NCI-H2196 (cell line): ENCODE measurements around the gene SSBP2.
"Not testable (repeated sequence)": the region's sequence is repeated elsewhere in the genome, so short reads cannot be mapped to it uniquely, and the experiment has no call there.

Source experiments
- DNase-seq: peaks from one replicate; lab custom pipeline; 2025; ENCODE audit not compliant: unreplicated experiment; lab: John Stamatoyannopoulos, UW

Gene SSBP2

DNA sequence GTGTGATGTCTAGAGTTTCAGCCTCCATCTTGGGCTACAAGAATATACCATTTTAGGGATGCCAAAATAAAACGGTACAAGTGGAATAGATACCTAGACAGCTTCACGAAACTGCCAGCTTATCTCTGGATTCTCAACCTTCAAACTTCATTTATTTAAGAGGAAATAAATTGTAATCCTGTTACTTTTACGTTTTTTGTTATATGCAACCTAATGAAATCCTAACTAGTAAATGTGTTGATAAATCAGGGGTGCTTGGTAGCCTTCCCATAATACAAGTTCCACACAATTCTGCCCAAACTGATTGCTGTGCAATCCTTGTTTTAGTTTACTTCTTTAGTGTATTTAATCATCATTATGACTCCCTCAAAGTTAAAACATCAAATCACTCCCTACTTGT lies 75.5 kb downstream of the SSBP2 start:
- no peak for DNase-seq

DNA sequence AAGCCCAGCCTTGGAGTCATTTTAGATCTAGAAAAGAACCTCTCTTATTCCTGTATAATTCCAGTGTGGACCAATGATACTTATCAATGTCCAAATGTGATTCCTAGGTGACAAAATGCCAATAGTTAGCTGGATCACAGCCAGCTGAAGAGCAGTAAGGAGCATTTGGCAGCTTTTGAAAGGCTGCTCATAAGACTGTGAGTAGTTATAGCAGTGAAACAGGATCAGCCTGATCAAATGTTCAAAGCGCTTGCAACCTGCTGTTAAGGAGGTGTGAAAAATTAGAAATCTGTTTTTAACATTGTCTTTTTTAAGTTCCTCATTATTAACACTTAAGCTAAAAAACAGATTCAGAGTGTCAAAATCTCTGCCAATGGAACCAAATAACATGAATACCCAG lies 85.1 kb downstream of the SSBP2 start:
- no peak for DNase-seq

DNA sequence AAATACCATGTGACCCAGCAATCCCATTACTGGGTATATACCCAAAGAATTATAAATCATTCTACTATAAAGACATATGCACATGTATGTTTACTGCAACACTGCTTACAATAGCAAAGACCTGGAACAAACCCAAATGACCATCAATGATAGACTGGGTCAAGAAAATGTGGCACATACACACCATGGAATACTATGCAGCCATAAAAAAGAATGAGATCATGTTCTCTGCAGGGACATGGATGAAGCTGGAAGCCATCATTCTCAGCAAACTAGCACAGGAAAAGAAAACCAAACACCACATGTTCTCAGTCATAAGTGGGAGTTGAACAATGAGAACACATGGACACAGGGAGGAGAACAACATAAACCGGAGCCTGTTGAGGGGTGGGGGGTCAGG lies 90.3 kb downstream of the SSBP2 start:
- DNase-seq: not testable (repeated sequence)

DNA sequence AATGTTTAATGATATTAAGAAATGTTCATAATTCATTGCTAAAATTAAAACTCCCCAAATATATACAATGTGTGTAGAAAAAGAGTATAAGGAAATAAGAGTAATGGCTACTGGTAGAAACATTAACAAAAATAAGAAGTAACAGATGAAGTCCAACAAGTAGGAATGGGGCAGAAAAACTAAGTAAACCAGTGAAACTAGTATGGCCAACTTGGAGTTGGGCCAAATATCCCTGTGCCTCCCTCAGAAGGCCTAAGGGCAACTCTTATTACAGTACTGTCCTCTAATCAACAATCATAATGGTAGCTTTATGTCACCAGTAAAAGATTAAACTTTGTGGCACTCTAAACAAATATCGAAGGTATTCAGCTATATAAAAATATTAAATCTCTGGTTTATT lies 93.5 kb downstream of the SSBP2 start:
- DNase-seq: no peak

DNA sequence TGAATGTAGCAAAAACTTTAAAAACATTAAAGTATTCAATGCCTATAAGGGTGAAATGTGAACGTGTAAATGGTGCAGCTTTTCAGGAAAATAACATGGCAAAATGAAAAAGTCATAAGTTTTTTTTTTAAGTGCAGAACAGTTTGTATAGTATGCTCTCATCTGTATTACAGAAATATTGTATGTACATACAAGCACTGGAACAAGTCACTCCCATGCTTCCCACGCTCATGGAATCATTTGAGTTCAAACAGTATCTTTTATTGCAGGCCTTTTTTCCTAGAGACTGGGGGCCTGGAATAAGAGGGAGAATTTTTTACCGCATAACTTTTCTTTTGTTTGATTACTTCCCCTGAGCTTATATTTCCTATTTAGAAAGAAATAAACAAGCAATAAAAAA lies 94.1 kb downstream of the SSBP2 start:
- no peak for DNase-seq

DNA sequence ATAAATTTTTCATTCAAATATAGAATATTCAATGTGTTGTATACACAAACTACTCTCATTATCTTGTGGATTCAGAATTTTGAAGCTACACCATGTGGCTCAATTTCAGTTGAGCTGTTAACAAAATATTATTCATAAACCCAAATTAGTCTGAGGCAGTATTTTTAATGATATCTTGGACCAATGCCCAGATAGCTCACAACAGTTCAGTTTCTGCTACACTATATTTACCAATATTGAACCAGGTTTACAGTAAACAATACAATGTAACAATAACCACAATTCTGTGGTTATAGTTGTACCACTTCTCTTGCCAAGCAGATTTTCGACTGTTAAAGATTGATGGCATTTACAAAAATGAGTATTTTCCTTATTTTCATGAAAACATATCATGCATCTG lies 99.9 kb downstream of the SSBP2 start:
- DNase-seq: no peak

DNA sequence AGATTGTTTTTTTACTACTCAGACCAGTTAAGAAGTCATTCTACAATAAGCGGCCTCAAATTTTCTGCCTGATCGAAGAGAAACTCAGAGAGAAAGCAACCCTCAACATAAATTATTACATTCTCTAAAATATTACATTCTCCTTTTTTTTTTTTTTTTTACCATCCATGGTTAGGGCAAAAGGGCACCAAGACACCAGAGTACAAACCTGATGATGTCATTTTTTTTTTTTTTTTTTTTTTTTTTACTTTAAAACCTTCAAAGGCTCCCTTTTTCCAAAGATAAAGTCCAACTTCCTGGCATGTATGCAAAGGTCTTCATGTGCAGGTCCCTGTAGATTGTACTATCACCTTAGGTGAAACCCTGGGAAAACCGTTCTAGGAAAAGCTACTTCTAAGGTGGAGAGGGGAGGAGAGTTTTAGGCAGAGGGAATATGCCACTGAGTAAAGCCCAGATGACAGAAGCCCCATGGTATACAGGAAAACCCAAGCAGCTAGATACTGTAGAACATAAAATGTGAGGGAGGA lies 104.4 kb downstream of the SSBP2 start:
- no peak for DNase-seq

DNA sequence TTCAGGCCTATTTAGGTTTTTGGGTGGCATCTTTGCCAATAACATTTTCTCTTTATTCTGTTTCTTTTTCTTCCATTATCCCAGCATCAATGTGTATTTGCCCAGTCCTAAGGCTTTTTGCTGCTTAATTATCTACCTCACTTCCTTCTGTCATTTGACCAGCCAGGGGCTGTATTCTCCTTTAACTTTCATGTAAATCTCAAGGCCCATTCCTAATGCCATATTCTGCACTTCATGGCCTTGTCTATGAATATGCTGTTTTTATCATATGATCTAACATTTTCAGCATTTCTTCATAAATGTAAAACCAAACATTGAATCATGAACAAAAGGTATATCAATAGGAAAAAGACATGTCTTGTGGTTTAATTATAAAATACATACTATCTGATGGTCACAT lies 108.7 kb downstream of the SSBP2 start:
- DNase-seq: no peak

DNA sequence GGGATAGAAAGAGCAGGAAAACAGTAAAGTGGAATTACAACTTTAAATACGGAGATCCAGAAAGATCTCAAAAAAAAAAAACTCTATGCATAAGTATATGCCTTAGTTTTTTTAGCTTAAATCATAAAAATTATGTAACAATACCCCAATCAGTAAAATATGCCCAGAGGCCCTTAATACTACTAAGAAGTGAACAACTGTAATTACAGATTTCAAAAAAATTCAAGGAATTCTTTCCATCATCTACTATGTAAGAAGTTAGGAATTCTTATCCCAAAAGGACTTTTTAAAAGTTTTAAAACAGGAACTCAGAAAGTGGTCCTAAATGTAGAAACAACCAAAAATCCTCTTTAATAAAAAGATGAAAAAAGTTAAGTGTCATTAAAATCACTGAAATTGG lies 111.3 kb downstream of the SSBP2 start:
- no peak for DNase-seq

DNA sequence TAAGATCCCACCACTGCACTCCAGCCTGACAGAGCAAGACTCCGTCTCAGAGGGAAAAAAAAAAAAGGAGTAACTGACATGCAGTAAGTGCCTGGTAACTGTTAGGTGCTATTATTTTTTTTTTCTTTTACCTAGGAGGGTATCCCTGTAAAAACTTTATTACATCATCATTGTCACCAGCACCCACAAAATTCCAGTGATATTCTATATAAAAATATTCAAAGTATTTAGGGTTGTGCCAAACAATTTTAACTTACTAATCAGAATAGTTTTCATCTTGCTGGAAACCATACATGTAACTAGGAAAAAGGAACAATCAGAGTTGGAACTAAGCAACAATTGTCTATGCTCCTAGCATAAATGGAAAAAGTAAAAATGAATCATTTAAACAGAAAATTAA lies 112.4 kb downstream of the SSBP2 start:
- DNase-seq: no peak

DNA sequence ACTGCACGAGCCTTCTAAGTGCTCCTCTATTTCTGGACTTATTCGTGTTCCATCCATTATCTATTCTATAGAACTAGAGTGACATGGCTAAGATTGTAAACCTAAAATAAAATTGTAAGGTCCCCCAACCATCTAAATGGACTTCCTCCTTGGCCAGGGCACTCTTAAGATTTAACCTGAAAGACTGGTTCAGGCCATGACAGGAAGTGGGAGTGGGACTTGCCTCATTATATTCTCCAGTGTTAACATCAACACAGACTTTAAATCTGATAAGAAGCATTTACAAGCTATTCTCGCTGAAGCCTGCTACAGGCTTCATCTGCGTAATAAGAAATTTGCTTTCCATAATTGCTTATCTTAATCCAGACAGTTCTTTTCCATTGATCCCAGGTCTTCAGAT lies 117.0 kb downstream of the SSBP2 start:
- no peak for DNase-seq

DNA sequence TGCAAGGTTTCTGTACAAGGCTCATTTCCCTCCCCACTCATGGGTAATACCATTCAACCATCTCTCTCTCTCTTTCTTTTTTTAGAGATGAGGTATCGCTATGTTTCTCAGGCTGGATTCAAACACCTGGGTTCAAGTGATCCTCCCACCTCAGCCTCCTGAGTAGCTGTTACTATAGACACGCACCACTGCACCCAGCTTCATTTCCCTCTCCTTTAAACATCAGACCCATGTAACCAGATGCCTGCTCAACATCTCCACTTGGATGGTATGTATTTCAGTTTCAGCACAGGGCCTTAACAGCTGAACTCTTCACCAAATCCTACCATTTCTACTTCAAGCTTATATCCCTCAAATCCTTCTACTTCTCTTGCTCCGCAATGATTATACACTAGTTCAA lies 117.4 kb downstream of the SSBP2 start:
- no peak for DNase-seq

DNA sequence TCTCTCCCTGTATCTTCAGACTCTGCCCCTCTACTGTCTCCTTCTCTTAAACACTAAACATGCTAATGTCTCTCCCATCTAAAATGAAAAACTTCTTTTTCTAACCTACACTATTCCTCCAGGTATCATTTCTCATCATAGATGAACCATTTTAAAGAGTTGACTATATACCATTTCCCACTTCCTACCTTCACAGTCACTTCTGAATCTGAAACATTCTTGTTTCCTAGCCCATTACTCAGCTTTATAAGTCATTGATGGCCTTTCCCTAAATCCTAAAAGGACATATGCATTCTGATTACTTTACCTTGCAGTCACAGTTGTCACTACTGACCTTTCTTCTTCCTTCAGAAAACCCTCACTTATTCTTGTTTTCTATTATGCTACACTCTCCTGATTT lies 118.2 kb downstream of the SSBP2 start:
- no peak for DNase-seq

DNA sequence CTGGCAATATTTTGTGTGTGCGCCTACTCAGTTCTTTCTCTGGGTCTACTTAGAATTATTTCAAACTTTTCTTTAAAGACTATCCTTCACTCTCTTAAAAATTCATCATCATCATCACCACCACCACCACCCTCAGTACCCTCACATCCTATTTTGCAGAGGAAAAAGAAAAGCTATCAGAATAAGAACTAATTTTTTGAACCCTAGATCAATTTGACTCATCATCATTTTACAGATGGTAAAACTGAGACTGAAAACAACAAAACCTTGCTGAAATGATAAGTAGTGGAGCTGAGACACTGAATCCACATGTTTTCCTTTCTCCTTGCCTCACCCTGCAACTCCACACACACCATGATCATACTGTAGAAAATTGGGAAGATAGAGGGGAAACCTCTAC lies 119.3 kb downstream of the SSBP2 start:
- no peak for DNase-seq

DNA sequence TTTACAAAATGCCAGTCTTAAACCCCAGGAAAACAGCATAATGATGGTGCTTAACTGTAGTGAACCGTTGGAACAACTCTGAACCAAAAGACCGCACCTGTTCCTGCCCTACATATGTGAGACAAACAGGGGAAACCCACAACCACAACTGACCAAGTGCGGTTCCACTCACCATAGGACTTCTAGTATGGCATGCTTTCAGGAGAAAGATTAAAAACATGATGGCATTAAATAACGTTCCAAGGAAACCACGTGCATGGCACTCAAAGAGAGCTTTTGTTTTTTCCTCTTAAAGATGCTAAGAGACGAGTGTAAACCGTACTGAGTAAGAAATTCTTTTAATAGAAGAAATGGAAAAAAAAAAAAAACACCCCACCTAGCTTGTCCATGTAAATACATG lies 119.8 kb downstream of the SSBP2 start:
- no peak for DNase-seq

DNA sequence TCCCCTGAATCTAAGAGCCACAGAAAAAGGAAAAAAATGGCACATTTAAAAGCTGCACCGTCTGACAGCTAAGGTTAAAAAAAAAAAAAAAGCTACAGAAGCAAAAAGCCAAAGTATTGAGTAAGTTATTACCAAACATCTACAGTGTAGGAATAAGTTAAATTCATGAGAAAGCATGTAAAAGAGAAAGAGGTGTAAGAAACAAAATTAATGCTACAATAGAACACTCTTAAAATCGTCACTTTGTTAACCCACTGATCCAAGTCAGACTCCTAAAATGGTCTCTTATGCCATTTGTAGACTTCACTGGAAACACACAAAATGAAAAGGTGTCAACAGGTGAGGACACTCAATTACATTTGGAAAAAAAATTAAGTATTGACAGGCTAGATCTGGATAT lies 120.2 kb downstream of the SSBP2 start:
- DNase-seq: no peak

DNA sequence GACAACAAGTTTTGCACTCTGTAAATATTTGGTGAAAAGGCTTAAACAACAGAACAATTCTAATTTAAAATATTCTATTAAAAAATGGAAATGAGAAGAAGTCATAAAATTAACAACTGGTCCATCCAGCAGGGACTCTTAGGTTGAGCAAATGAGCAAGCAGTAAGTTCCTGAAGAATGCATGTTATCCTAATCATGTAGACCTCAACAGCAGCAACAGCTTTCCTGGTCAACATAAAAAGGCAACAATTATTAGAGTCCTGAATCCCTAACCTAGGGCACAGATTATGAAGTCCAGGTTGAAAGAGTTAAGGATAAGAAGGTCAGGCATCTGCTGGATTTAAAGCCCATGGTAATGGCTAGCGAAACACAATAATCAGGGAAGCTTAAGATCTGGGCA lies 120.9 kb downstream of the SSBP2 start:
- no peak for DNase-seq

DNA sequence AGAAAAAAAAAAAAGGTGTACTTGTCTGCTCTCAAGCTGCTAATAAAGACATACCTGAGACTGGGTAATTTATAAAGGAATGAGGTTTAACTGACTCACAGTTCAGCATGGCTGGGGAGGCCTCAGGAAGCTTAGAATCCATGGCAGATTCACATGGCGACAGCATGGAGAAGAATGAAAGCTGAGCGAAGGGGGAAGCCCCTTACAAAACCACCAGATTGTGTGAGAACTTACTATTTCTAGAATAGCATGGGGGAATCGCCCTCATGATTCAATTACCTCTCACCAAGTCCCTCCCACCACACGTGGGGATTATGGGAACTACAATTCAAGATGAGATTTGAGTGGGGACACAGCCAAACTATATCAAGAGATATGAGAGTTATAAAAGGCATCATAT lies 122.8 kb downstream of the SSBP2 start:
- DNase-seq: not testable (repeated sequence)

DNA sequence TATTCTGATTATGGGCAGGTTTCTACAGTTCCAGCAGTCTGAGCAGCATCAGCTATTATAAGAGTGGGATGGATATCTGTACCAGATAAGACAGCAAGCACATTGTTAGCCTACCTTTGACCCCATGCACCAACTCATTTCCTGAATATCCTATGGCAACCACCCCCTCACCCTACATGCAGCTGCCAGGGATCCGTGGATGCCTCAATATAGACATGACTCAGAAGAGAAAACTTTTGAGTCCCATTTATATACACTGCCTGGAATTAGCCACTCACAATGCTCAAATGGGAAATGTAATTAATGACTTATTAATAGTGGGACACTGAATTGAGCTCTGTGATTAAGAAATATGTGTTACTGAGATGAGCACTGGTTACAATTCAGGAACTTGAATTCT lies 124.4 kb downstream of the SSBP2 start:
- DNase-seq: no peak

DNA sequence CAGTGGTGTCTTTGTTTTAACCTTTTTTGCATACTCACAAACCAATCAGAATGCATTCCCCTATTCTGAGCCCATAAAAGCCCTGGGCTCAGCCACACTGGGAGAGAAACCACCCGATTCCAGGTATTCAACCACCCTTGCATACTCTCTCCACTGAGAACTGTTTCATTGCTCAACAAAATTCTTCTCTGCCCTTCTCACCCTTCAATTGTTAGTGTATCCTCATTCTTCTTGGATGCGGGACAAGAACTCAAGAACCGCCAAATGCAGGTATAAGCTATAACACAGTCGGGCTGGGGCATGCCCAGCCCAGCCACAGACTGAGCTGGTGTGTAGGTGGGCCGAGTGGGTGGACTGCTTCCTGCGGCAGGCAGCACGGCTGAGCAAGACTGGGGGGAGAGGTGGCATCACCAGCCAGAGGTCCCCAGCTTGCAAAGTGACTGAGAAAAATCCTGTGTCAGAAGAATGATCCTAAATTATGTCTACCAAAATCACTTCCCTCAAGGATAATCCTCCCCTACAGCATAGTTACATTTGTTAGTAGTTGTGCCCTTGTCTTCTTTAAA lies 141.0 kb downstream of the SSBP2 start:
- no peak for DNase-seq

DNA sequence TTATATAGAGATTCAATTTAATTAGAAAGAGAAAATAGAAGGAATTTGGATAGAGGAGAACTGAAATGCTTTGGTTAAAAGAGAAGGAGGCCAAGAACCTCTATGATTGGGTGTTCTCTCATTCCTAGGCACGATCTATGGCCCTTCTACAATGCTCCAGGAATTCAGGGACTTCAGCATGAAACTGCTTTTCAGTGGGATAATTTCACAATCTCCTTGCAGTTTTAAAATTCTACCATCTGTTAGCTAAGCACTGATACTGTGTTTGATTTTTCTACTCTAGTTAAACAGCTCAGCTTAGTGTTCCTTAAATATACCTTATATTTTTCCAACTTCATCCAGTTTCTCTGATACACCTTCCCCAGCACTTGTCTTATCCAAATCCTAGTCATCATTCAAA lies 141.9 kb downstream of the SSBP2 start:
- DNase-seq: no peak

DNA sequence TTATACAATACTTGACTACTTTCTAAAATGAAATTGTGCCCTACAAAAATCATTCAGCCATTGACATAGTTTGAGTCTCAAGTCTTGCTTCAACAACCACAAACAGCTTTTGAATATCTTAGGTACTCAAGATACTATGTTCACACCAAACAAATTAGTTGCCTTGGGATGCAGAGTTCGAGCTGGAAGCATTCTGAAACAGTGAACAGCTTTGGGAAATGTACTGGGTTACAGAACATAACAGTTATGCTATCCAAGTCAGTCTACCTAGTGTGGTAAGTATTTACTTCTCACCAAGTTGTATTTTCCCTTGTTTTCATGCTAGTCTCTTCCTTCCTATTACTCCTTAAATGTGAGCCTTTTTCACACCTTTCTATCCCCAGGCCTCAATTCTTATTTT lies 143.2 kb downstream of the SSBP2 start:
- DNase-seq: no peak

DNA sequence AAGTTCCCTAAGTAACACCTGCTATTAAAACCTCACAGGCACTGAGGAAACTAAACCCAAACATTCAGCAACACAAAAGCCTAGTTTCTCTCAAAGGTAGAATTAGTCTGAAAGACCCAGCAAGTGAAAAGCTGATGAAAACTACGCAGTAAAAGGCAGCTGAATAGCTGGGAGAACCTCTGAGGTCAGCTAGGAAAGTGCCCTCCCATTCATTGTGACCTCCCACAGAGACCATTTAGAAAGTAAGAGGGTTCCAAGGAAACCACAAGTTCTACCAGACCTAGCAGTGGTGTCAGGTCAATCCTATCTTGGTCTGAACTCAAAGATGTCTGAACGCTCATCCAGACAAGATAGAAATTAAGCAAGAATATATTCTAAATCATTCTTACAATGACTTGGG lies 144.7 kb downstream of the SSBP2 start:
- DNase-seq: no peak

DNA sequence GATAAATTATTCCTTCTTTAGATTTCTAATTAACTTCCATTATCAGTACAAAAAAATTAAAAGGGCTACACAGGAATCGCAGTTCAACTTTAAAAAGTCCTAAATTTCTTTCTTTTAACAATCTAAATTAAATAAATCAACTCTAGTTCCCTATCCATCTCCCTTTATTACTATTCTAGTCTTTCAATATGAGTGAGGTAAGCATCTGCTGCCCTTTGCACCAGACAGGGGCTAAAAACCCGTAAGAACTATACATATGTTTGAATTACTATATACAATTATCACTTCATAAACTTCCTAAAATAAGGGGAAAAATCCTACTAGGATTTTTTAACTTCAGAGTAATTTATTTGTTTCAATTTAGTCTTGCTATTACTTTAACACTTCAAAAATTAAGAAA lies 145.6 kb downstream of the SSBP2 start:
- no peak for DNase-seq
